Endothelial cell (in vitro differentiated cells): ENCODE data around the gene BCL2A1. TPM values are rescaled to one million over a fixed set of nuclear protein-coding genes. Genes with fewer than 3 reads are reported as not detected.
"Not testable (repeated sequence)": the region's sequence is repeated elsewhere in the genome, so short reads cannot be mapped to it uniquely, and the experiment has no call there.

Source experiments
- DNase-seq: peaks from one replicate; pipeline ENCODE4 v3.0.0; 2021; ENCODE audit warnings: low spot score
- H3K27ac Mint-ChIP-seq: one replicate; pipeline ENCODE4 v1.8.0; 2021; ENCODE audit warnings: mixed read lengths, inconsistent platforms; ENCODE audit not compliant: unreplicated experiment
- H3K27me3 Mint-ChIP-seq: one replicate; pipeline ENCODE4 v1.8.0; 2021; ENCODE audit warnings: mild to moderate bottlenecking, moderate library complexity, mixed read lengths, inconsistent platforms; ENCODE audit not compliant: unreplicated experiment
- H3K36me3 Mint-ChIP-seq: one replicate; pipeline ENCODE4 v1.8.0; 2021; ENCODE audit warnings: mild to moderate bottlenecking, low read depth, mixed read lengths, inconsistent platforms; ENCODE audit not compliant: unreplicated experiment
- H3K4me1 Mint-ChIP-seq: one replicate; pipeline ENCODE4 v1.8.0; 2021; ENCODE audit warnings: mild to moderate bottlenecking, mixed read lengths, inconsistent platforms; ENCODE audit not compliant: unreplicated experiment
- H3K4me3 Mint-ChIP-seq: one replicate; pipeline ENCODE4 v1.8.0; 2021; ENCODE audit warnings: mild to moderate bottlenecking, mixed read lengths, inconsistent platforms; ENCODE audit not compliant: unreplicated experiment
- H3K9me3 Mint-ChIP-seq: one replicate; pipeline ENCODE4 v1.8.0; 2021; ENCODE audit warnings: mixed read lengths, inconsistent platforms; ENCODE audit not compliant: unreplicated experiment
- total RNA-seq: library from RNA; stranded (reverse); fragmentation: NEBNext Ultra II Directional; extraction: Animal tissue kit (Norgen Biotek cat#: 25700); gene quantifications from one replicate; pipeline ENCODE4 v1.2.1, GENCODE V29; 2021; ENCODE audit not compliant: unreplicated experiment
- TF ChIP-seq, protein P1 (sequence below): fragments of 200-600 bp; sonication (generic); IDR thresholded peaks from one replicate; pipeline ENCODE4 v1.5.0; 2021; ENCODE audit warnings: antibody characterized with exemption; ENCODE audit not compliant: unreplicated experiment

The BCL2A1 gene
- total RNA-seq, 1 donor from 2014 or later: 2.1 TPM

DNA sequence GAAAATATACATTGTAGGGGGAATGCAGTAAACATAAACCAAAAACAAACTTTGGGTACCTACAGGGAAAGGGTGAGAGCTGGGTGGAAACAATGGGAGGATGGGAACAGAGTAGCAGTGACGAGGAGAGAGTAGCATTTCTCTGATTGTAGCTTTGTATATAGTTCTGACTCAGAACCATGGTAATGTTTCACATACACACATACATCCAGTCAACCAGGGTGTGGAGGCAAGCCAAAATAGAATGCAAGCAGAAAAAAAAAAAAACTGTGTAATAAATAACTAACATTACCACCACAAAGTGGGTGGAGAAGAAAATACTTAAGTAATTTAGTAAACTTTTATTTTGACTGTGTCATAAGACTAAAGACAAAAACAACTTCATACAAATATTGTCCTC lies 27.2 kb downstream of the BCL2A1 start:
- TF ChIP-seq, protein P1, sequence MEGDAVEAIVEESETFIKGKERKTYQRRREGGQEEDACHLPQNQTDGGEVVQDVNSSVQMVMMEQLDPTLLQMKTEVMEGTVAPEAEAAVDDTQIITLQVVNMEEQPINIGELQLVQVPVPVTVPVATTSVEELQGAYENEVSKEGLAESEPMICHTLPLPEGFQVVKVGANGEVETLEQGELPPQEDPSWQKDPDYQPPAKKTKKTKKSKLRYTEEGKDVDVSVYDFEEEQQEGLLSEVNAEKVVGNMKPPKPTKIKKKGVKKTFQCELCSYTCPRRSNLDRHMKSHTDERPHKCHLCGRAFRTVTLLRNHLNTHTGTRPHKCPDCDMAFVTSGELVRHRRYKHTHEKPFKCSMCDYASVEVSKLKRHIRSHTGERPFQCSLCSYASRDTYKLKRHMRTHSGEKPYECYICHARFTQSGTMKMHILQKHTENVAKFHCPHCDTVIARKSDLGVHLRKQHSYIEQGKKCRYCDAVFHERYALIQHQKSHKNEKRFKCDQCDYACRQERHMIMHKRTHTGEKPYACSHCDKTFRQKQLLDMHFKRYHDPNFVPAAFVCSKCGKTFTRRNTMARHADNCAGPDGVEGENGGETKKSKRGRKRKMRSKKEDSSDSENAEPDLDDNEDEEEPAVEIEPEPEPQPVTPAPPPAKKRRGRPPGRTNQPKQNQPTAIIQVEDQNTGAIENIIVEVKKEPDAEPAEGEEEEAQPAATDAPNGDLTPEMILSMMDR: no peak
- no peak overlapping the region for H3K4me3 Mint-ChIP-seq
- H3K9me3 Mint-ChIP-seq: no peaks in the 10 kb centered on the region
- no peak overlapping the region for H3K27ac Mint-ChIP-seq
- peaks cover 12% of the 10 kb centered on the region for H3K4me1 Mint-ChIP-seq
- H3K27me3 Mint-ChIP-seq: no peaks in the 10 kb centered on the region
- DNase-seq: no peak
- H3K36me3 Mint-ChIP-seq: no peaks in the 10 kb centered on the region

GRCh38 chr15:79942741-79943481 lies 28.1 kb downstream of the BCL2A1 start:
- H3K27ac Mint-ChIP-seq: no peak overlapping the region
- no peaks in the 10 kb centered on the region for H3K36me3 Mint-ChIP-seq
- peaks cover 5% of the 10 kb centered on the region for H3K4me1 Mint-ChIP-seq
- no peaks in the 10 kb centered on the region for H3K9me3 Mint-ChIP-seq
- no peak for DNase-seq
- H3K27me3 Mint-ChIP-seq: no peaks in the 10 kb centered on the region
- TF ChIP-seq, protein P1: no peak
- no peak overlapping the region for H3K4me3 Mint-ChIP-seq

DNA sequence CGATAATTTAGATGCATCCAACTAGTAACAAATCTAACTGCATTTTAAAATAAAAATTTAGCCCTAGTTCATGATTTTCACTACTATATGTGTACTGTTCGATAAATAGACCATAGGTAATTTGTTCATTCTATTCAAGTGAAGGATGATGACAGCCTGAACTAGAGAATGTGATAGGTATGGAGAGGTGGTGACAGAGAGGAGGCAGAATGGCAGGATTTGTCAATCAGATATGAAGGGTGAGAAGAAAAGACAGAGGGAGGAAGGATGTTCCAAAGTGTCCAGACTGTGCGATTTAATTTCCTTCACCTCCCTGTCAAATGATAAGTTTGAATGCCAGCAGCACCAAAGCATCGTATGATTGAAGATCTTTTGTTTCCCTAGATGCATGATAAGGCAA lies 31.6 kb downstream of the BCL2A1 start:
- H3K9me3 Mint-ChIP-seq: no peaks in the 10 kb centered on the region
- DNase-seq: no peak
- peaks cover 10% of the 10 kb centered on the region for H3K4me1 Mint-ChIP-seq
- no peak overlapping the region for H3K4me3 Mint-ChIP-seq
- TF ChIP-seq, protein P1: no peak
- H3K36me3 Mint-ChIP-seq: no peaks in the 10 kb centered on the region
- H3K27me3 Mint-ChIP-seq: no peaks in the 10 kb centered on the region
- no peak overlapping the region for H3K27ac Mint-ChIP-seq

DNA sequence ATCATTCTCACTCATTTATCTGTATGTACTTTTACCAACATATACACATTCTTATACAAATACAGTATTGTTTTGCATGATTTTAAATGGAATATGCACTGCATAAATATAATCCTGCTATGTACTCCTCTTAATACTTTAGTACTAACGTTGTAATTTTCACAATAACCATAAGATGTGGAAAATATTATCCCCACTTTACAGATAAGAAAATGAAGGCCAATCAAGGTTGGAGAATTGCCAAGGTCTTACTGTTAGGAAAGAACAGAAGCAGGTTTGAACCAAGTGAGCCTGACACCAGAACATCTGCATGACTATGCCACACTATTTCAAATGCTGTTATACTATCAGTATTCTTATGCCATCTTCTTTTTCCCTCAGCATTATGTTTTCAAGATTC lies 32.9 kb downstream of the BCL2A1 start:
- TF ChIP-seq, protein P1: no peak
- Mint-ChIP-seq H3K4me3 (no peak overlapping the region), H3K9me3 (no peaks in the 10 kb centered on the region), H3K27me3 (no peaks in the 10 kb centered on the region), H3K36me3 (no peaks in the 10 kb centered on the region), H3K4me1 (peaks cover 14% of the 10 kb centered on the region), H3K27ac (no peak overlapping the region)
- no peak for DNase-seq

GRCh38 chr15:79935556-79936201 lies 35.3 kb downstream of the BCL2A1 start:
- DNase-seq, H3K27ac Mint-ChIP-seq, H3K36me3 Mint-ChIP-seq, H3K4me3 Mint-ChIP-seq, H3K9me3 Mint-ChIP-seq, H3K27me3 Mint-ChIP-seq: not testable (repeated sequence)
- peaks cover 16% of the 10 kb centered on the region for H3K4me1 Mint-ChIP-seq
